K562 (cell line): ENCODE measurements around the gene CCDC116. TPM values are rescaled to one million over a fixed set of nuclear protein-coding genes. Genes with fewer than 3 reads are reported as not detected.
A peak's percentile ranks its signal among the peaks of the same experiment; 100 is the strongest.

Experiments used
- ATF3 ChIP-seq, 2 experiments: fragments of 450-650 bp in 1 of 2; sonication (generic) in 1 of 2; formaldehyde crosslinking in 1 of 2; IDR thresholded peaks in 1 of 2; conservative IDR thresholded peaks in 1 of 2; 2 replicates each; pipeline versions ENCODE4 v1.6.1 to v1.8.1; 2016 to 2023; ENCODE audit warnings: mild to moderate bottlenecking in 2 of 2, moderate library complexity in 2 of 2, inconsistent platforms in 1 of 2, missing genetic modification reagents in 1 of 2
- CEBPB ChIP-seq: fragments of 450-650 bp; IDR thresholded peaks from 2 replicates; pipeline ENCODE4 v1.6.1; 2016; ENCODE audit warnings: missing genetic modification characterization, missing compliant biosample characterization
- ESRRB ChIP-seq: fragments of 250-450 bp; sonication (Bioruptor Pico); IDR thresholded peaks from 2 replicates; pipeline ENCODE4 v1.5.0; 2020; ENCODE audit warnings: mild to moderate bottlenecking, moderate library complexity, borderline replicate concordance
- MYC ChIP-seq, 2 experiments: fragments of 250-450 bp in 1 of 2; sonication (Bioruptor Pico) in 1 of 2; IDR thresholded peaks; 2 replicates each; pipeline versions ENCODE4 v1.5.1 to v1.6.1; 2012 to 2021; ENCODE audit warnings: low read depth in 2 of 2, borderline replicate concordance in 1 of 2, improper control_type of control experiment in 1 of 2, low read length in 1 of 2, mild to moderate bottlenecking in 1 of 2, moderate library complexity in 1 of 2
- POLR2AphosphoS2 ChIP-seq: IDR thresholded peaks from 2 replicates; pipeline ENCODE4 v1.6.1; 2012; ENCODE audit warnings: low read length, improper control_type of control experiment
- RBBP5 ChIP-seq: fragments of 200-600 bp; sonication (generic); IDR thresholded peaks from 2 replicates; pipeline ENCODE4 v1.6.1; 2012; ENCODE audit warnings: borderline replicate concordance, mild to moderate bottlenecking, low read length, control low read depth, inconsistent platforms; ENCODE audit not compliant: insufficient read depth, poor library complexity, severe bottlenecking
- SLC30A9 ChIP-seq: fragments of 250-450 bp; sonication (Bioruptor Pico); IDR thresholded peaks from 2 replicates; pipeline ENCODE4 v1.8.0; 2022; ENCODE audit warnings: mild to moderate bottlenecking, moderate library complexity
- ZNF384 ChIP-seq: IDR thresholded peaks from 2 replicates; pipeline ENCODE4 v1.6.1; 2012; ENCODE audit warnings: low read depth, low read length, improper control_type of control experiment
- ZNF407 ChIP-seq: fragments of 450-650 bp; IDR thresholded peaks from 2 replicates; pipeline ENCODE4 v1.6.1; 2016; ENCODE audit warnings: low read depth
- ZNF644 ChIP-seq: fragments of 200-800 bp; sonication (Bioruptor generic); IDR thresholded peaks from 2 replicates; pipeline ENCODE4 v1.6.1; 2016; ENCODE audit warnings: low read depth, missing genetic modification characterization, missing compliant biosample characterization
- polyA plus RNA-seq, 8 experiments: library from polyadenylated mRNA; depleted of rRNA in 4 of 8; stranded (reverse) in 5 of 8; unstranded in 3 of 8; fragments of >200 nt; fragmentation: Nextera tagmentation in 2 of 8; fragmentation: Illumina TruSeq in 1 of 8; extraction: Ambion mirVana in 2 of 8; extraction: Trizol in 1 of 8; gene quantifications; 2 replicates each; pipeline versions ENCODE4 v1.2.1 to v1.2.3, GENCODE V29; 2011 to 2014; ENCODE audit warnings: inconsistent platforms in 1 of 8, missing spikeins in 1 of 8
- total RNA-seq, 7 experiments: library from RNA; depleted of rRNA in 6 of 7; stranded (reverse); fragments of >200 nt in 6 of 7; fragmentation: Illumina TruSeq in 2 of 7; extraction: Trizol in 2 of 7; gene quantifications; 2 replicates each; pipeline versions ENCODE4 v1.2.1 to v1.2.3, GENCODE V29; 2011 to 2021; ENCODE audit warnings: low replicate concordance in 1 of 7
- TF ChIP-seq, protein P1 (sequence below): sonication (generic); formaldehyde crosslinking; IDR thresholded peaks from 2 replicates; pipeline ENCODE4 v1.8.1; 2023; ENCODE audit warnings: missing genetic modification reagents, mild to moderate bottlenecking, borderline replicate concordance

The CCDC116 gene
- total and polyA plus RNA-seq, 9 of the 15 experiments (the other 6 are each of a cell fraction or from before 2014, with no cell fraction given) = 1.6 to 11.3 (median 4.7) TPM

DNA sequence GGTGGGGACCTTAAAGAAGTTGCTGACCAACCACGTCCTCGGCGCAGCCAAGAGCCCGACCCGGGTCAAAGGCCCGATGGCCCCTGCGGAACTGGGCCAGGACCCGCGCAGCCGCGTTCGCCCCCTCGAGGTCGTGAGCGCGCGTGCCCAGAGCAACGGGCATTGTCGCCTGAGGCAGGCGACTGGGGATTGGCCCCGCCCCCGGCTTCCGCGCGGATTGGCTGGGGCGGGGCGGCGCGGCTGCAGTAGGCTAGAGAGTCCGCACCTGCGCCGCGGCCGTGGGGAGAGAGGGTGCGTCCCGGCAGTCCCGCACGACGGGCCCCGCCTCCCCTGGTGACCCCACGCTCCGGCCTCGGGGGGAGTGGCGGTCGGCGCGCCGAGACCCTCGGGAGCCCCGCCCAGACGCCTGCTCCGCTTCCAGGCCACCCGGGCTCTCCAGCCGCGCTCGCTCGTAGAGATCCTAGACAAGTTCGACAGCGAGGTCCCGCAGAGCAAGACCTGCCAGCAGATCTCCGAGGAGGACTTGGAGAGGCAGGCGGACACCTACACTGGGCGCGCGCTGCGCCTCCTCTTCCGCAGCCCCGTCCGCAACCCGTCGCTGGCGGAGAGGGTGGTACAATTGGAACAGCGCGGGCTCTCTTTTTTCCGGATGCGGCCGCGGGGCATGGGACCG, 24.9 kb downstream of the CCDC116 start (continued):
- no peak for TF ChIP-seq ATF3 (IDR thresholded peaks at IDR 0.05)
- 0 out of 2 replicates have a peak, but pooled peaks have one; percentile 40 for TF ChIP-seq ATF3 (CRISPR knock-in tag; conservative IDR thresholded peaks at IDR 0.05)
- no peak for TF ChIP-seq RBBP5
- no peak for TF ChIP-seq CEBPB (tag)
- no peak for TF ChIP-seq ZNF644 (tag)
- TF ChIP-seq ESRRB (CRISPR knock-in tag) = no peak
- no peak for TF ChIP-seq SLC30A9 (CRISPR knock-in tag)
- peak; percentile 93 for TF ChIP-seq MYC (IDR thresholded peaks at IDR 0.05; ENCODE audit: low read depth, low read length)
- TF ChIP-seq MYC (CRISPR knock-in tag; IDR thresholded peaks at IDR 0.05; ENCODE audit: borderline replicate concordance, low read depth) = no peak
- TF ChIP-seq, protein P1, sequence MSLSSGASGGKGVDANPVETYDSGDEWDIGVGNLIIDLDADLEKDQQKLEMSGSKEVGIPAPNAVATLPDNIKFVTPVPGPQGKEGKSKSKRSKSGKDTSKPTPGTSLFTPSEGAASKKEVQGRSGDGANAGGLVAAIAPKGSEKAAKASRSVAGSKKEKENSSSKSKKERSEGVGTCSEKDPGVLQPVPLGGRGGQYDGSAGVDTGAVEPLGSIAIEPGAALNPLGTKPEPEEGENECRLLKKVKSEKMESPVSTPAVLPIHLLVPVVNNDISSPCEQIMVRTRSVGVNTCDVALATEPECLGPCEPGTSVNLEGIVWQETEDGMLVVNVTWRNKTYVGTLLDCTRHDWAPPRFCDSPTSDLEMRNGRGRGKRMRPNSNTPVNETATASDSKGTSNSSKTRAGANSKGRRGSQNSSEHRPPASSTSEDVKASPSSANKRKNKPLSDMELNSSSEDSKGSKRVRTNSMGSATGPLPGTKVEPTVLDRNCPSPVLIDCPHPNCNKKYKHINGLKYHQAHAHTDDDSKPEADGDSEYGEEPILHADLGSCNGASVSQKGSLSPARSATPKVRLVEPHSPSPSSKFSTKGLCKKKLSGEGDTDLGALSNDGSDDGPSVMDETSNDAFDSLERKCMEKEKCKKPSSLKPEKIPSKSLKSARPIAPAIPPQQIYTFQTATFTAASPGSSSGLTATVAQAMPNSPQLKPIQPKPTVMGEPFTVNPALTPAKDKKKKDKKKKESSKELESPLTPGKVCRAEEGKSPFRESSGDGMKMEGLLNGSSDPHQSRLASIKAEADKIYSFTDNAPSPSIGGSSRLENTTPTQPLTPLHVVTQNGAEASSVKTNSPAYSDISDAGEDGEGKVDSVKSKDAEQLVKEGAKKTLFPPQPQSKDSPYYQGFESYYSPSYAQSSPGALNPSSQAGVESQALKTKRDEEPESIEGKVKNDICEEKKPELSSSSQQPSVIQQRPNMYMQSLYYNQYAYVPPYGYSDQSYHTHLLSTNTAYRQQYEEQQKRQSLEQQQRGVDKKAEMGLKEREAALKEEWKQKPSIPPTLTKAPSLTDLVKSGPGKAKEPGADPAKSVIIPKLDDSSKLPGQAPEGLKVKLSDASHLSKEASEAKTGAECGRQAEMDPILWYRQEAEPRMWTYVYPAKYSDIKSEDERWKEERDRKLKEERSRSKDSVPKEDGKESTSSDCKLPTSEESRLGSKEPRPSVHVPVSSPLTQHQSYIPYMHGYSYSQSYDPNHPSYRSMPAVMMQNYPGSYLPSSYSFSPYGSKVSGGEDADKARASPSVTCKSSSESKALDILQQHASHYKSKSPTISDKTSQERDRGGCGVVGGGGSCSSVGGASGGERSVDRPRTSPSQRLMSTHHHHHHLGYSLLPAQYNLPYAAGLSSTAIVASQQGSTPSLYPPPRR (CRISPR knock-in tag) = no peak
- TF ChIP-seq ZNF384 = peak; percentile 38; the same call in 1 of the 2 replicates
- TF ChIP-seq POLR2AphosphoS2 = peak; percentile 100
- no peak for TF ChIP-seq ZNF407
